HepG2 (cell line): ENCODE measurements around the gene ADAMTS16. TPM values are rescaled to one million over a fixed set of nuclear protein-coding genes. Genes with fewer than 3 reads are reported as not detected.
A peak's percentile ranks its signal among the peaks of the same experiment; 100 is the strongest.

Source experiments
- ARNT2 ChIP-seq: sonication (generic); formaldehyde crosslinking; IDR thresholded peaks from 2 replicates; pipeline ENCODE4 v1.8.0; 2022; ENCODE audit warnings: mild to moderate bottlenecking, low read depth, missing genetic modification reagents, moderate library complexity
- EP300 ChIP-seq, 3 experiments: sonication (generic) in 1 of 3; formaldehyde crosslinking in 1 of 3; IDR thresholded peaks; 2 replicates each; pipeline versions ENCODE4 v1.5.1 to v1.6.1; 2011 to 2020; ENCODE audit warnings: low read depth in 2 of 3, low read length in 2 of 3, borderline replicate concordance in 1 of 3, improper control_type of control experiment in 1 of 3, mild to moderate bottlenecking in 1 of 3, missing genetic modification reagents in 1 of 3, moderate library complexity in 1 of 3
- GATAD1 ChIP-seq: IDR thresholded peaks from 2 replicates; pipeline ENCODE4 v1.6.1; 2016; ENCODE audit warnings: missing genetic modification reagents, missing compliant biosample characterization
- HMG20B ChIP-seq: conservative IDR thresholded peaks from 2 replicates; pipeline ENCODE4 v1.6.1; 2016; ENCODE audit warnings: missing genetic modification reagents, missing compliant biosample characterization
- ISX ChIP-seq: sonication (generic); formaldehyde crosslinking; conservative IDR thresholded peaks from 2 replicates; pipeline ENCODE4 v1.5.0; 2020; ENCODE audit warnings: missing genetic modification reagents
- JUN ChIP-seq: sonication (generic); formaldehyde crosslinking; IDR thresholded peaks from 2 replicates; pipeline ENCODE4 v1.4.0; 2020; ENCODE audit warnings: mild to moderate bottlenecking, missing genetic modification reagents
- KDM1A ChIP-seq: IDR thresholded peaks from 2 replicates; pipeline ENCODE4 v1.6.1; 2016; ENCODE audit warnings: missing compliant biosample characterization
- MXD3 ChIP-seq: IDR thresholded peaks from 2 replicates; pipeline ENCODE4 v1.6.1; 2016; ENCODE audit warnings: mild to moderate bottlenecking, missing biosample characterization, missing genetic modification reagents
- PATZ1 ChIP-seq: sonication (generic); formaldehyde crosslinking; IDR thresholded peaks from 2 replicates; pipeline ENCODE4 v1.4.0; 2020; ENCODE audit warnings: missing genetic modification reagents
- POLR2AphosphoS2 ChIP-seq: IDR thresholded peaks from 2 replicates; pipeline ENCODE4 v1.6.1; 2011; ENCODE audit warnings: low read depth, low read length, improper control_type of control experiment
- RELA ChIP-seq: sonication (generic); formaldehyde crosslinking; IDR thresholded peaks from 2 replicates; pipeline ENCODE4 v1.4.0; 2020; ENCODE audit warnings: missing genetic modification reagents
- REPIN1 ChIP-seq: sonication (generic); formaldehyde crosslinking; IDR thresholded peaks from 2 replicates; pipeline ENCODE4 v1.8.0; 2022; ENCODE audit warnings: missing genetic modification reagents, low read depth, mild to moderate bottlenecking, borderline replicate concordance
- TFAP4 ChIP-seq: sonication (generic); IDR thresholded peaks from 2 replicates; pipeline ENCODE4 v1.6.1; 2016; ENCODE audit warnings: low read depth, borderline replicate concordance
- TOE1 ChIP-seq: sonication (generic); formaldehyde crosslinking; IDR thresholded peaks from 2 replicates; pipeline ENCODE4 v1.4.0; 2020; ENCODE audit warnings: mild to moderate bottlenecking, missing genetic modification reagents
- ZC3H4 ChIP-seq: sonication (generic); formaldehyde crosslinking; IDR thresholded peaks from 2 replicates; pipeline ENCODE4 v1.4.0; 2020; ENCODE audit warnings: missing genetic modification reagents, borderline replicate concordance
- ZNF280D ChIP-seq: sonication (generic); formaldehyde crosslinking; IDR thresholded peaks from 2 replicates; pipeline ENCODE4 v1.5.1; 2020; ENCODE audit warnings: mild to moderate bottlenecking, missing genetic modification reagents
- ZNF362 ChIP-seq: sonication (generic); formaldehyde crosslinking; IDR thresholded peaks from 2 replicates; pipeline ENCODE4 v1.4.0; 2020; ENCODE audit warnings: missing genetic modification reagents, mild to moderate bottlenecking, borderline replicate concordance
- ZNF468 ChIP-seq: sonication (generic); formaldehyde crosslinking; IDR thresholded peaks from 2 replicates; pipeline ENCODE4 v1.8.0; 2022; ENCODE audit warnings: mild to moderate bottlenecking, moderate library complexity, missing genetic modification reagents
- ZNF616 ChIP-seq: sonication (generic); formaldehyde crosslinking; IDR thresholded peaks from 2 replicates; pipeline ENCODE4 v1.5.0; 2020; ENCODE audit warnings: low read depth, mild to moderate bottlenecking, missing genetic modification reagents
- ZNF724P ChIP-seq: sonication (generic); formaldehyde crosslinking; IDR thresholded peaks from 2 replicates; pipeline ENCODE4 v1.8.0; 2022; ENCODE audit warnings: missing genetic modification reagents, borderline replicate concordance
- polyA plus RNA-seq, 8 experiments: library from polyadenylated mRNA; depleted of rRNA in 3 of 8; stranded (reverse) in 7 of 8; unstranded in 1 of 8; fragments of >200 nt; fragmentation: Illumina TruSeq in 4 of 8; extraction: Trizol in 4 of 8; gene quantifications; 2 replicates each; pipeline versions ENCODE4 v1.2.1 to v1.2.3, GENCODE V29; 2011 to 2016; ENCODE audit warnings: low read depth in 4 of 8, missing spikeins in 1 of 8, mixed read lengths in 1 of 8; ENCODE audit not compliant: insufficient read depth in 1 of 8
- total RNA-seq, 5 experiments: library from RNA; depleted of rRNA; stranded (reverse); fragments of >200 nt; fragmentation: Illumina TruSeq; extraction: Trizol; gene quantifications; 2 replicates each; pipeline ENCODE4 v1.2.3, GENCODE V29; 2016; ENCODE audit warnings: low read depth in 1 of 5

The ADAMTS16 gene
- total and polyA plus RNA-seq, 2 of the 13 experiments (the other 11 are each of a cell fraction or from before 2014, with no cell fraction given) = 0.02 to 0.03 TPM

GRCh38 chr5:5351288-5351979 is 211.3 kb downstream of the ADAMTS16 start (continued):
- peak; percentile 85 for TF ChIP-seq PATZ1
- TF ChIP-seq EP300 (IDR thresholded peaks at IDR 0.05; ENCODE audit: low read depth in 2 of 2, low read length in 2 of 2) = peak in 1 of 2 experiments; percentile 60; a peak in 2 of 4 replicates
- no peak for TF ChIP-seq EP300 (CRISPR knock-in tag; IDR thresholded peaks at IDR 0.05; ENCODE audit: borderline replicate concordance)
- TF ChIP-seq MXD3 (CRISPR knock-in tag) = no peak
- no peak for TF ChIP-seq REPIN1
- TF ChIP-seq TFAP4 = no peak
- TF ChIP-seq ISX (CRISPR knock-in tag) = no peak
- no peak for TF ChIP-seq GATAD1 (CRISPR knock-in tag)
- TF ChIP-seq POLR2AphosphoS2 = no peak
- no peak for TF ChIP-seq RELA (CRISPR knock-in tag)
- no peak for TF ChIP-seq ZNF616 (CRISPR knock-in tag)
- TF ChIP-seq TOE1 = no peak
- no peak for TF ChIP-seq ZNF280D (CRISPR knock-in tag)
- no peak for TF ChIP-seq ZC3H4
- TF ChIP-seq ZNF724P (CRISPR knock-in tag) = no peak
- TF ChIP-seq ZNF468 = no peak
- TF ChIP-seq ARNT2 = no peak
- TF ChIP-seq HMG20B (CRISPR knock-in tag) = 0 out of 2 replicates have a peak, but pooled peaks have one; percentile 29
- TF ChIP-seq ZNF362 (CRISPR knock-in tag) = no peak
- TF ChIP-seq JUN (CRISPR knock-in tag) = no peak
- TF ChIP-seq KDM1A (CRISPR knock-in tag) = no peak
